BE2C (cell line): ENCODE data around the gene NEMP2.
"Not testable (repeated sequence)": the region's sequence is repeated elsewhere in the genome, so short reads cannot be mapped to it uniquely, and the experiment has no call there.

ENCODE experiments used
- DNase-seq: peaks from one replicate; pipeline ENCODE4 v3.0.0-alpha.2; 2020
- H3K27me3 ChIP-seq: fragments of 250-450 bp; sonication (Bioruptor Pico); 2 replicates; pipeline ENCODE4 v1.5.1; 2020; ENCODE audit warnings: mild to moderate bottlenecking
- H3K36me3 ChIP-seq: fragments of 250-450 bp; sonication (Bioruptor Pico); 2 replicates; pipeline ENCODE4 v1.5.1; 2020; ENCODE audit warnings: mild to moderate bottlenecking
- H3K4me1 ChIP-seq: fragments of 250-450 bp; sonication (Bioruptor Pico); 2 replicates; pipeline ENCODE4 v1.5.1; 2020
- H3K4me3 ChIP-seq: 2 replicates; pipeline ENCODE4 v1.5.1; 2011; ENCODE audit warnings: low read depth, low read length
- H3K9me3 ChIP-seq: fragments of 250-450 bp; sonication (Bioruptor Pico); 2 replicates; pipeline ENCODE4 v1.5.1; 2020
- TF ChIP-seq, protein P1 (sequence below): IDR thresholded peaks from 2 replicates; pipeline ENCODE4 v1.5.1; 2012; ENCODE audit warnings: mild to moderate bottlenecking, low read depth, low read length

NEMP2 gene

DNA sequence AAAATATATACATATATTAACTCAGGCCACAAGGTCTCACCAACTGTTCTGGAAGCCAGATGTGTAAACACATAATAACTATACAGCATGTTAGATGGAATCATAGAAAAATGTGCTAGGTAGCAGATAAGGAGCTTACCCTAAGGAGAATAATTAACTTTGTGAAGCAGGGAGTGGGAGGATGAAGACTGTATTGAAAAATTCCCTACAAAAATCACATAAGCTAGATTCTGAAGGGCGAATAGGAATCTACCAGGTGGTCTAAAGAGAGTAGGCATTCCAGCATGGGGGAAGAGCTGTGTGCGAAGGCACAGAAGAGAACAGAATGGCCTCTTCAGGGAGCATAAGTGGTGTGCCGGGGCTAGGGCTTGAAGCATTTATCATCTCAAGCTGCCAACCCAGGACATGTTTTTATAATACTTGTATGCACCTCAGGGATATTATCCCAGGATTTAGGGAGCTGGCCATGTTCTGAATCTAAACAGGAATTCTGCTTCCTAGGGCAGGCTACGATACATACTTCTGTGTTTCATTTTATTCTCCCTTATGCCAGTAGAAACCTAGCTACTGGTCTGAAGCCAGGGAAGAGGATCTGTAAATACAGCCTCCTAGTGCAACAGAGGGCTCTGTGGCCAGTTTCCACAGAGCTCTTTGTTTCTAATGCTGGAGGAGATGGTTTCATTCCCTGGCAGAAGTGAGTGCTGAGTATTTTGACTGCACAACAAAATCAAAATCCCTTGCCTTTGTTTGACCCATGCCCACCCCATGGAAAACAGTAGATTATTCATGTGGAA, 56.7 kb downstream of the NEMP2 start:
- H3K4me1 ChIP-seq, result no peaks in the 10 kb centered on the region; the same call in 1 of the 2 replicates
- no peak for DNase-seq
- TF ChIP-seq, protein P1, sequence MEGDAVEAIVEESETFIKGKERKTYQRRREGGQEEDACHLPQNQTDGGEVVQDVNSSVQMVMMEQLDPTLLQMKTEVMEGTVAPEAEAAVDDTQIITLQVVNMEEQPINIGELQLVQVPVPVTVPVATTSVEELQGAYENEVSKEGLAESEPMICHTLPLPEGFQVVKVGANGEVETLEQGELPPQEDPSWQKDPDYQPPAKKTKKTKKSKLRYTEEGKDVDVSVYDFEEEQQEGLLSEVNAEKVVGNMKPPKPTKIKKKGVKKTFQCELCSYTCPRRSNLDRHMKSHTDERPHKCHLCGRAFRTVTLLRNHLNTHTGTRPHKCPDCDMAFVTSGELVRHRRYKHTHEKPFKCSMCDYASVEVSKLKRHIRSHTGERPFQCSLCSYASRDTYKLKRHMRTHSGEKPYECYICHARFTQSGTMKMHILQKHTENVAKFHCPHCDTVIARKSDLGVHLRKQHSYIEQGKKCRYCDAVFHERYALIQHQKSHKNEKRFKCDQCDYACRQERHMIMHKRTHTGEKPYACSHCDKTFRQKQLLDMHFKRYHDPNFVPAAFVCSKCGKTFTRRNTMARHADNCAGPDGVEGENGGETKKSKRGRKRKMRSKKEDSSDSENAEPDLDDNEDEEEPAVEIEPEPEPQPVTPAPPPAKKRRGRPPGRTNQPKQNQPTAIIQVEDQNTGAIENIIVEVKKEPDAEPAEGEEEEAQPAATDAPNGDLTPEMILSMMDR, result no peak

DNA sequence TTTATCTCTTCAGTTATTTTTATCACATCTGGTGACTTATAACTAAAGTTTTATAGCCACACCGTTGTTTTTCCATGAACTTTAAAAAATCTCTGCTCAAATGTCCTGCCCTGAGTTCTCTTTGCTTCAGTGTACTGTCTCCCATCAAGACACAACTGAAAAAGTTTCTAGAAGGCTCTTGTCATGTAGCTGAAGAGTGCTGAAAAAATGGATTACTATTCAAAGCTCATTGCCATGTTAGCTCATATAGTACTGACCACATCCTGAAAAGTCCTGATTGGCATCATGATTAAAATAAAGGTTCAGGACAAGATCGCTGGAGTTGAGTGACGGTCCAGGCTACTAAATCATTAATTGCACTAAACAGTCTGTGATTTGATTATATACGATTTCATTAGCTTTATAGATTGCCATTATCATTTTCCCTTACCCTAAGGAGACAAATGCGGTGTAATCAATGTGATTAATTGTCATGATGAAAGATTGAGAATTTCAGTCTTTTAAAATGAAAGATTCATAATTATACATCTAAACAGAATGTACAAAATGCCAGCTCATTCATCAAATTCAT, 64.2 kb downstream of the NEMP2 start:
- peaks cover 26% of the 10 kb centered on the region for H3K4me1 ChIP-seq
- peaks cover 3% of the 10 kb centered on the region; the same call in 1 of the 2 replicates for H3K36me3 ChIP-seq
- peaks cover 9% of the 10 kb centered on the region for H3K9me3 ChIP-seq
- H3K27me3 ChIP-seq, result no peaks in the 10 kb centered on the region
- peak; percentile 29 for DNase-seq
- peak overlapping the region; percentile 1; the same call in 1 of the 2 replicates for H3K4me3 ChIP-seq
- TF ChIP-seq, protein P1, result no peak

More for the DNA sequence above, 56.7 kb downstream of the NEMP2 start:
- Histone ChIP-seq H3K4me3 (no peak overlapping the region), H3K36me3 (no peaks in the 10 kb centered on the region), H3K9me3 (no peaks in the 10 kb centered on the region; the same call in 1 of the 2 replicates), H3K27me3 (no peaks in the 10 kb centered on the region)

DNA sequence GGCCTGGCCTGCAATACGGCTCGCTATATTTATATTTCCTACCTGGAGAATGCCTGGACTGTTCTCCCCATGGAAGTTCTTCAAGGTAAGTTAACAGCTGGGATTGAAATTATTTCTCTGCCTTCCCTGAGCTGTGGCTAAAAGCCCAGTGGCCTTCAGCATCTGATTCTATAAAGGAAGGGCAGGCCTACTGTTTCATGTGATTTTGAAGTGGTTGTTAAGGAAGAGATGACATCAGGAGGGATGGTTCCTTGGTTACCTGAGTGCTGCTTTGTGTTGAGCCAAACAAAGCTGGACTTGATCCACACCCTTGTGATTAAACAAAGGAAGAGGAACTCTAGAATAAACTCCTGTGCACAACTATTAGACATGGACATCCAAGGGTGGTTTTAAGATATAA, 64.8 kb downstream of the NEMP2 start:
- TF ChIP-seq, protein P1, result no peak
- H3K4me1 ChIP-seq, result peaks cover 26% of the 10 kb centered on the region
- peaks cover 3% of the 10 kb centered on the region; the same call in 1 of the 2 replicates for H3K36me3 ChIP-seq
- peaks cover 9% of the 10 kb centered on the region for H3K9me3 ChIP-seq
- H3K27me3 ChIP-seq, result no peaks in the 10 kb centered on the region
- peak overlapping the region; percentile 34 for H3K4me3 ChIP-seq
- DNase-seq, result peak; percentile 67

DNA sequence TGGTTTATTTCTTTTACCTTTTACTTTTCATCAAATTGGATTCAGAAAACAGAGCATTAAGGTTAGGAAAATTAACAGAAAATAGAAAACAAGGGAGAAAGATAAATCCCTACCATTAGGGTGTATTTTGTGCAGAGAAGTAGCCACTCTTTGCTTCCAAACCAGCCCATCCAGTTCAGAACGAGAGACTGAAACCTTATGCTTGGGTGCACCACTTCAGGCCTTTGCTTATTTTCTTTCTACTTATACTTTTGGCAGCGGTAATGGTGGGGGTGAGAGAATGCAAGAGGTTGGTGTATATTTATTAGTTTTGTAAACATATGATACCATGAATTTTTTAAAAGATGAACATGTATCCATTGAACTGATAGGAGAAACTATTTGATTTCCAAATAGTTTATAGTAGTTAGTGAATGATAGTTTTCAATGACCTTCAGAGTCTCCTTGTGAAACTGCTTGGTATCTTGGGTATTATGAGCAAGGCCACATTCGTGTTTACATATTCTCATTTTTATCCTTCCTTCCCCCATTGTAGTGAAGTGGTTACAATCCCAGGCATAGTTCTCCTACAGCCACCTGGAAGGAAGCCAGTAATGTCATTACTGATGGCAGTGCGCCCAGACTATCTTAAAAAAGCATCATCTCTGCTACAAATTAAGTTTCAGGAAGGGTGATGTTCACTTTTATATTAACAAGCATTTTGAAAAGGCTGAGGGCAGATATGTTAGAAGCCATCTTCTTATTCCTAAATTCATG, 65.5 kb downstream of the NEMP2 start:
- H3K9me3 ChIP-seq, result peaks cover 9% of the 10 kb centered on the region
- peak; percentile 82 for DNase-seq
- H3K36me3 ChIP-seq, result peaks cover 3% of the 10 kb centered on the region; the same call in 1 of the 2 replicates
- H3K27me3 ChIP-seq, result no peaks in the 10 kb centered on the region
- TF ChIP-seq, protein P1, result no peak
- H3K4me1 ChIP-seq, result peaks cover 26% of the 10 kb centered on the region
- peak overlapping the region; percentile 34; the same call in 1 of the 2 replicates for H3K4me3 ChIP-seq

DNA sequence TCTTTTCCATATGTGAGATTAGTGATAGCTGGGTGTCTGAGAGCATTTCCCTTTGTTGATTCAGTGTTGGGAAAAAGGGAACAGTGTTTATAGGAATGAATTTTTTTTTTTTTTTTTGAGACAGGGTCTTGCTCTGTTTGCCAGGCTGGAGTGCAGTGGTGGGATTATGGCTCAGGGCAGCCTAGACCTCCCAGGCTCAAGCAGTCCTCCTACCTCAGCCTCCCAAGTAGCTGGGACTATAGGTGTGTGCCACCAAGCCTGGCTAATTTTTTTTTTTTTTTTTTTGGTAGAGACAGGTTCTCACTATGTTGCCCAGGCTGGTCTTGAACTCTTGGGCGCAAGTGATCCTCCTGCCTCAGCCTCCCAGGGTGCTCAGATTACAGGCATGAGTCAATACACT, 66.2 kb downstream of the NEMP2 start:
- H3K9me3 ChIP-seq, H3K4me3 ChIP-seq, DNase-seq, H3K27me3 ChIP-seq, H3K36me3 ChIP-seq: not testable (repeated sequence)
- peaks cover 26% of the 10 kb centered on the region for H3K4me1 ChIP-seq

DNA sequence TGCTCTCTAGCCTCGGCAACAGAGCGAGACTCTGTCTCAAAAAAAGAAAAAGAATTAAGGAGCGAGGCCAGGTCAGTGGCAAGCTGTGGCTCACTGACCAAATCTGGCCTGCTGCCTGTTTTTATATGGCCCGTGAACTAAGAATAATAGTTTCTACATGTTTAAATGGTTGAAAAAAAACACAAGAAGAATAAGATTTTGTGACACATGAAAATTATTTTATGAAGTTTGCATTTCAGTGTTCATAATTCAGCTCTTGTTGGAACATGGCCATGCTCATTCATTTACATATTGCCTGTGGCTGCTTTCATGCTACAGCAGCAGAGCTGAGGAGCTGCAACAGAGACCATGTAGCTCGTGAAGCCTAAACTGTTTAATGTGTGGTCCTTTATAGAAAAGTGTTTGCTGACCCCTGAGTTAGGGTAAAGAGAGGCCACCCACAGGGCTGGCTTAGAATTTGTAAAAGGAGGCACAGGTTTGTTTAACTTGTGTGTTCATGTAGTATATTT, 66.9 kb downstream of the NEMP2 start:
- peaks cover 3% of the 10 kb centered on the region; the same call in 1 of the 2 replicates for H3K36me3 ChIP-seq
- no peak for DNase-seq

More for the DNA sequence above, 66.9 kb downstream of the NEMP2 start:
- peaks cover 26% of the 10 kb centered on the region for H3K4me1 ChIP-seq
- no peak overlapping the region for H3K4me3 ChIP-seq
- TF ChIP-seq, protein P1, result no peak
- H3K9me3 ChIP-seq, result peaks cover 9% of the 10 kb centered on the region
- H3K27me3 ChIP-seq, result no peaks in the 10 kb centered on the region
